Fibroblast of the aortic adventitia (primary cell): Measurements from ENCODE around the gene SON. TPM values are rescaled to one million over a fixed set of nuclear protein-coding genes. Genes with fewer than 3 reads are reported as not detected.
"Not testable (repeated sequence)": the region's sequence is repeated elsewhere in the genome, so short reads cannot be mapped to it uniquely, and the experiment has no call there.

Experiments
- DNase-seq: peaks from one replicate; pipeline ENCODE4 v3.0.0-alpha.2; 2010; ENCODE audit warnings: low read depth
- H3K4me3 ChIP-seq: 2 replicates; pipeline ENCODE4 v1.5.1; 2011; ENCODE audit warnings: low read depth, mild to moderate bottlenecking, control low read depth, low read length, moderate library complexity
- CTCF ChIP-seq: IDR thresholded peaks from 2 replicates; pipeline ENCODE4 v1.5.1; 2011; ENCODE audit warnings: mild to moderate bottlenecking, low read length, control low read depth, inconsistent platforms; ENCODE audit not compliant: insufficient read depth
- total RNA-seq: library from RNA; depleted of rRNA; stranded (reverse); fragments of >200 nt; gene quantifications from 2 replicates; pipeline ENCODE4 v1.2.3, GENCODE V29; 2012; ENCODE audit warnings: low replicate concordance

SON gene
- total RNA-seq, 1 donor = 138 TPM

DNA sequence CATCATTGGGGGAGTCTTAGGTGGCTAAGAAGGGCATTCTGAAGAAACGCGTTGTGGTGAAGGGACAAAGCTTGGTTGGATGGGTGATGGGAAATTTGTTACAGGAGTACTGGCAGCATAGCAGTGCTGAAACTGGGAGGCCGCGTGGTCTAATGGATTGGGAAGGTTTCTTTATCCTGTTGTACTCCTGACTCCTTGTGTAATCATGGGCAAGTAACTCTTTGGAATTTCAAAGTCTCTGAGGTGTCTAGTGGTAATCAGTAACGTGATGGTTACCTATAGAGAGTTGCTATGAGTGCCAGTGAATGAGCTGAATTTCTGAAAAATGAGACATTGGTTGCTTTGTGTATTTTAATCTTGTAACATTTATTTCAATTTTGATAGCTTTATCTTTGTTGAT, 27.2 kb downstream of the SON start:
- DNase-seq = no peak
- TF ChIP-seq CTCF = no peak
- H3K4me3 ChIP-seq = no peak overlapping the region

DNA sequence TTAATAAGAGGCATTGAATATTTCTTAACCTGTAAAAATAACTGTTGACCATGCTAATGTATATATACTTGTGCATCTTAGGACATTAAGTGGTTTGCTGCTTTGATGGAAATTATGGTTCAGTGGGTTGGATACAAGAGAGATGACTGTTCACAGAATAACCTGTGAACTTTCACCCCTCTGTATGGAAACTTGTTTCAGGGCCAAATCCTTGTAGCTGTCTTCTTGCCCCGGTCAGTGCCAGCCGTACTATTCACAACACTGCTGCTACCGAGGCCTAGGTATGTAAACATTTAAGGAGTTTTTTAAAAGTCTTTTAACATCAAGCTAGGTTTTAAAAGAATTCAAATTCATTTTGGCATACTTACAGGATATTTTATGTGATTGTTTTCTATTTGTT, 29.5 kb downstream of the SON start:
- no peak overlapping the region for H3K4me3 ChIP-seq
- TF ChIP-seq CTCF = no peak
- no peak for DNase-seq

DNA sequence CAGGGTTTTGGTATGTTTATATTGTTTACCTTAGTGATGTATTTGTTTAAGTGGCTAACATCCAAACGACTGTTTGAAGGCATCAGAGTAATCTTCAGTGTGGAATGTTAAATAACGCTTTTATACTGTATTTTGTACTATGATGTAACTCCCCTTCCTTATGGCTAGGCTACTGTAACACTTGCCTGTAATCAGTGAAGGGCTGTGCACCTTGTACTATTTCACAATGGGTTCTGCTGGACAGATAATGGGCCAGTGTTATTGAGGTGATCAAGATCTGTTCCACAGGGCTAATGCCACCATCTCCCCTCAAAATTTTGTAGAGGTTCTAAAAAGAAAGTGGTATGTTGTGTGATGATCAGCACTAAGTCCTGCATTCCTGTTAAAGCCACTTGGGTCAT, 33.9 kb downstream of the SON start:
- not testable (repeated sequence) for DNase-seq, H3K4me3 ChIP-seq

GRCh38 chr21:33578214-33578613, 35.4 kb downstream of the SON start:
- no peak overlapping the region for H3K4me3 ChIP-seq
- DNase-seq = peak; percentile 25
- TF ChIP-seq CTCF = no peak

DNA sequence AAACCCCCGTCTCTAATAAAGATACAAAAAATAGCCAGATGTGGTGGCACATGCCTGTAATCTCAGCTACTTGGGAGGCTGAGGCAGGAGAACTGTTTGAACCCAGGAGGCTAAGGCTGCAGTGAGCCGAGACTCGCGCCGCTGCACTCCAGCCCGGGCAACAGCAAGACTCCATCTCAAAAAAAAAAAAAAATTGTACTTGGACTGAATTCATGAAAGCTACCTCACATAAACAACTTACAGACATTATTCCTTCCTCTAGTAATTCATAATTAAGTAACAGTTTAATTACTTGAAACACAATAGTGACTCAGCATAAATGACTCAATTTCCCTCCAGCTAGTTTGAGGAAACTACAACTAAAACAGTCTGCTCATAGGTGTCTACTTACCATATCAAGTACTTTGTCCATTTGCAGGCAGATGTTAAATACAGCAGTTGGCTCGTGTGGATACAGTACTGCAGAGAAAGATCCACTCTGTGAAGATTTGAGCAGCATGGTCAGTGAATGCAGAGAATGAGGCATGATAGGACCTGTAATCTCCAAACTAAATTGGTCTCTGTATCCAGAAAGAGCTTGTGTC, 36.2 kb downstream of the SON start:
- no peak overlapping the region for H3K4me3 ChIP-seq
- no peak for TF ChIP-seq CTCF
- no peak for DNase-seq

GRCh38 chr21:33584455-33584854, 41.6 kb downstream of the SON start:
- TF ChIP-seq CTCF = no peak
- DNase-seq = peak; percentile 42
- H3K4me3 ChIP-seq = no peak overlapping the region

DNA sequence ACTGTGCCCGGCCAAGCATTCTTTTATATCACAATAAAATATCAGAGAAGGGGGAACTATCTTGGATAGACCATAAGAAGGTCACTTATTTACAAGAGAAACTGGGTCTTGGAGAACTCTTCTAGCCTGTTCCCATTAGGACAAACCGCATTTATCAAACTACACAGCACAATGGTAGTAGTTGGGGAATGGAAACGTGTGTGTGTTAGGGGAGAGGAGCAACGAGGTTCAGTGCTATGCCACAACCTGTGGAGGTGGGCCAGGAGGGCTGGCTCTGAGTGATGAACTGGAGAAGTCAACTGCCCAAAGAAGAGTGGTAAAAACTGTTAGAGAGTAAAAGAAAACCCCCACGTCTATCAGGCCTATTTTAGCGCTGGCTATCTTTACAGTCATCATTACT, 44.1 kb downstream of the SON start:
- peak overlapping the region; percentile 38 for H3K4me3 ChIP-seq
- no peak for DNase-seq
- TF ChIP-seq CTCF = no peak
